ENCODE results near the gene SPESP1. TPM values are rescaled to one million over a fixed set of nuclear protein-coding genes. Genes with fewer than 3 reads are reported as not detected.

SPESP1 gene
- total and polyA plus RNA-seq, 2 donors (not counting 1 experiment from before 2014, with no cell fraction given) = 0.13 to 1.1 TPM

GRCh38 chr15:68992696-68993095 lies 62.4 kb downstream of the SPESP1 start:
- Mint-ChIP-seq H3K4me1 (no peaks in the 10 kb centered on the region), H3K9me3 (ENCODE audit: insufficient read depth) (no peaks in the 10 kb centered on the region), H3K4me3 (no peak overlapping the region), H3K27me3 (peaks cover 20% of the 10 kb centered on the region), H3K27ac (no peak overlapping the region)
- Histone ChIP-seq H3K36me3 (replicated peaks in 1 of 2; ENCODE audit: control extremely low read depth in 1 of 2, control insufficient read depth in 1 of 2, extremely low read depth in 1 of 2, insufficient read depth in 2 of 2, low read length in 1 of 2) (no peaks in the 10 kb centered on the region), H3K9ac (ENCODE audit: low read length) (no peak overlapping the region), H3K27ac (ENCODE audit: low read length in 2 of 2) (no peak overlapping the region), H3K4me3 (ENCODE audit: control extremely low read depth in 1 of 5, extremely low read depth in 1 of 5, insufficient read depth in 1 of 5, low read depth in 2 of 5, low read length in 4 of 5) (no peak overlapping the region), H3K9me3 (ENCODE audit: control extremely low read depth in 1 of 3, control insufficient read depth in 2 of 3, insufficient read depth in 1 of 3, low read length in 2 of 3) (no peaks in the 10 kb centered on the region), H3K4me1 (ENCODE audit: control insufficient read depth in 2 of 2, insufficient read depth in 2 of 2, low read length in 2 of 2) (no peaks in the 10 kb centered on the region), H4K20me1 (ENCODE audit: control insufficient read depth, insufficient read depth, low read length, poor library complexity, severe bottlenecking) (no peaks in the 10 kb centered on the region), H3K4me2 (replicated peaks; ENCODE audit: low read depth, low read length, poor library complexity, severe bottlenecking) (no peak overlapping the region), H3K79me2 (ENCODE audit: control insufficient read depth, insufficient read depth, low read length) (no peaks in the 10 kb centered on the region), H2AFZ (ENCODE audit: insufficient read depth, low read depth, low read length, poor library complexity, severe bottlenecking) (no peak overlapping the region), H3K27me3 (replicated peaks in 1 of 4; ENCODE audit: control extremely low read depth in 1 of 4, control insufficient read depth in 3 of 4, insufficient read depth in 4 of 4, low read length in 3 of 4) (no peaks in the 10 kb centered on the region)
- intact Hi-C loops (cut with micrococcal nuclease) = no loop called here
- ATAC-seq (ENCODE audit: low read depth) (no peak), DNase-seq (no peak)
- 100% methylated on average over 4 of the region's 6 CpGs for WGBS (ENCODE audit: insufficient coverage)
- ChIA-PET POLR2A (no interaction called here), CTCF (no interaction called here)
- no peak for TF ChIP-seq EZH2 (IDR thresholded peaks at IDR 0.05; ENCODE audit: borderline replicate concordance, insufficient read depth, low read depth, low read length, poor library complexity, severe bottlenecking)
- TF ChIP-seq CTCF (IDR thresholded peaks at IDR 0.05) = no peak

- Mint-ChIP-seq H3K27ac (no peak overlapping the region), H3K4me1 (no peaks in the 10 kb centered on the region), H3K9me3 (ENCODE audit: insufficient read depth) (no peaks in the 10 kb centered on the region), H3K27me3 (peaks cover 16% of the 10 kb centered on the region), H3K4me3 (no peak overlapping the region)
- Histone ChIP-seq H2AFZ (ENCODE audit: insufficient read depth, low read depth, low read length, poor library complexity, severe bottlenecking) (no peak overlapping the region), H3K4me1 (ENCODE audit: control insufficient read depth in 2 of 2, insufficient read depth in 2 of 2, low read length in 2 of 2) (no peaks in the 10 kb centered on the region), H3K36me3 (replicated peaks in 1 of 2; ENCODE audit: control extremely low read depth in 1 of 2, control insufficient read depth in 1 of 2, extremely low read depth in 1 of 2, insufficient read depth in 2 of 2, low read length in 1 of 2) (no peaks in the 10 kb centered on the region), H3K79me2 (ENCODE audit: control insufficient read depth, insufficient read depth, low read length) (no peaks in the 10 kb centered on the region), H3K4me2 (replicated peaks; ENCODE audit: low read depth, low read length, poor library complexity, severe bottlenecking) (no peak overlapping the region), H3K27ac (ENCODE audit: low read length in 2 of 2) (no peak overlapping the region), H4K20me1 (ENCODE audit: control insufficient read depth, insufficient read depth, low read length, poor library complexity, severe bottlenecking) (no peaks in the 10 kb centered on the region), H3K4me3 (ENCODE audit: control extremely low read depth in 1 of 5, extremely low read depth in 1 of 5, insufficient read depth in 1 of 5, low read depth in 2 of 5, low read length in 4 of 5) (no peak overlapping the region), H3K27me3 (replicated peaks in 1 of 4; ENCODE audit: control extremely low read depth in 1 of 4, control insufficient read depth in 3 of 4, insufficient read depth in 4 of 4, low read length in 3 of 4) (no peaks in the 10 kb centered on the region), H3K9me3 (ENCODE audit: control extremely low read depth in 1 of 3, control insufficient read depth in 2 of 3, insufficient read depth in 1 of 3, low read length in 2 of 3) (no peaks in the 10 kb centered on the region), H3K9ac (ENCODE audit: low read length) (no peak overlapping the region)
- no peak for TF ChIP-seq EZH2 (IDR thresholded peaks at IDR 0.05; ENCODE audit: borderline replicate concordance, insufficient read depth, low read depth, low read length, poor library complexity, severe bottlenecking)
- no peak for TF ChIP-seq CTCF (IDR thresholded peaks at IDR 0.05)
- intact Hi-C loops (cut with micrococcal nuclease) = no loop called here
- ATAC-seq (ENCODE audit: low read depth) (no peak), DNase-seq (no peak)
- POLR2A ChIA-PET = no interaction called here
- WGBS (ENCODE audit: insufficient coverage) = 93% methylated on average over 3 of the region's 6 CpGs
- CTCF ChIA-PET = no interaction called here
Observed at GRCh38 chr15:68993276-68993675, 63.0 kb downstream of the SPESP1 start.

Measured in B cell (primary cell).